OCI-LY3 (cell line): ENCODE results near the gene ABCD4.

Source experiments
- H2AFZ ChIP-seq: fragments of 200-600, 300-600 bp; shearing (Covaris generic); 2 replicates; pipeline ENCODE4 v1.6.0; 2014; ENCODE audit warnings: antibody characterized with exemption, low read depth, low read length
- H3K27ac ChIP-seq: fragments of 200-600, 300-600 bp; sonication (generic); 2 replicates; pipeline ENCODE4 v1.5.1; 2014; ENCODE audit warnings: mild to moderate bottlenecking, low read length, moderate library complexity, mixed read lengths
- H3K27me3 ChIP-seq: fragments of 200-600, 300-600 bp; sonication (generic); 2 replicates; pipeline ENCODE4 v1.6.1; 2014; ENCODE audit warnings: low read depth, low read length, mixed read lengths
- H3K36me3 ChIP-seq: fragments of 200-600, 300-600 bp; sonication (generic); replicated peaks from 2 replicates; pipeline ENCODE3; 2014; ENCODE audit warnings: low read depth, low read length, mixed read lengths
- H3K4me1 ChIP-seq: fragments of 300-600, 200-600 bp; sonication (generic); 2 replicates; pipeline ENCODE4 v1.6.1; 2014; ENCODE audit warnings: low read length, mixed read lengths
- H3K4me2 ChIP-seq: fragments of 200-600, 300-600 bp; sonication (generic); 2 replicates; pipeline ENCODE4 v1.6.1; 2014; ENCODE audit warnings: low read length, mixed read lengths
- H3K4me3 ChIP-seq: fragments of 300-600, 200-600 bp; sonication (generic); 2 replicates; pipeline ENCODE4 v1.5.1; 2014; ENCODE audit warnings: antibody characterized with exemption, mild to moderate bottlenecking, low read length, moderate library complexity
- H3K79me2 ChIP-seq: fragments of 300-600, 200-600 bp; shearing (Covaris generic); 2 replicates; pipeline ENCODE4 v1.6.1; 2014; ENCODE audit warnings: mild to moderate bottlenecking, low read length, mixed read lengths
- H3K9ac ChIP-seq: fragments of 300-600, 200-600 bp; shearing (Covaris generic); 2 replicates; pipeline ENCODE4 v1.6.0; 2014; ENCODE audit warnings: mild to moderate bottlenecking, low read length, moderate library complexity
- H3K9me3 ChIP-seq: fragments of 200-600, 300-600 bp; shearing (Covaris generic); 2 replicates; pipeline ENCODE4 v1.6.1; 2014; ENCODE audit warnings: low read length, mixed read lengths; ENCODE audit not compliant: insufficient read depth
- H4K20me1 ChIP-seq: fragments of 200-600, 300-600 bp; sonication (generic); 2 replicates; pipeline ENCODE4 v1.6.1; 2016; ENCODE audit warnings: low read length, mixed read lengths; ENCODE audit not compliant: insufficient read depth
- EZH2phosphoT487 ChIP-seq: fragments of 200-600 bp; shearing (Covaris generic); IDR thresholded peaks from 2 replicates; pipeline ENCODE4 v1.6.1; 2018; ENCODE audit warnings: antibody characterized with exemption, mixed run types, low read depth
- TF ChIP-seq, protein P1 (sequence below): fragments of 200-600, 300-600 bp; sonication (generic); IDR thresholded peaks from 2 replicates; pipeline ENCODE4 v1.5.1; 2014; ENCODE audit warnings: antibody characterized with exemption, low read length, low read depth

ABCD4 gene

DNA sequence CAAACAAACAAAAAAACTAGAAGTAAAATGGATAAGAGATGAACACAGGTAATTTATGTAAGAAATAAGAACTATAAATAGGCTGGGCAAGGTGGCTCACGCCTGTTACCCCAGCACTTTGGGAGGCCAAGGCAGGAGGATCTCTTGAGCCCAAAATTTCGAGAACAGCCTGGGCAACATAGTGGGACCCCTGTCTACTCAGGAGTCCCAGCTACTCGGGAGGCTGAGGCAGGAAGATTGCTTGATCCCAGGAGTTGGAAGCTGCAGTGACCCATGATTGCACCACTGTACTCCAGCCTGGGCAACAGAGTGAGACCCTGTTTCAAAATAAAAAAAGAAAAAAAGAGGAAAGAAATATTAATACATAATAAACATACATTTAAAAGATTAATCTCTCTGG lies 22.7 kb upstream of the ABCD4 start:
- no peak overlapping the region for H3K27ac ChIP-seq
- no peak overlapping the region for H3K9ac ChIP-seq
- H3K9me3 ChIP-seq = no peaks in the 10 kb centered on the region

DNA sequence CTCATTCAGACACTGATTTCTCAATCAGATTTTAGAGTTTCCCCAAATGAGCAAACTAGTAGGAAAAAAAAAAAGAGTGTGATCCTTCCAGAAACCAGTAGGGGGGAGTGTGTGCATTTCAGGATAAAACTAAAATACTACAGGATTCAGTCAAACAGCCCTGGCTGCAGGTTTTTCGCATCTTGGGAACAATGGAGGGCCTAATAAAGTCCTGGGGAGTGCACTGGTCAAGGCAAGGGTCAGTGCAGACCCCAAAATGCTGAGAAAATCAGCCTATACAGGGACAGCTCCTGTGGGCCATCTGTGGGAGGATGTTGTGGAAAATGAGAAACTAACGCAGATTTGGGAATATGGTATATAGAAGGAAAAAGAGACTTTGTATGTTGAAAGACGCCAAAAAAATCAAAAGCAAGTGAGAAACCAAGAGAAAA lies 22.2 kb upstream of the ABCD4 start:
- Histone ChIP-seq H3K4me2 (peak overlapping the region; percentile 31; the same call in 1 of the 2 replicates), H3K27me3 (peaks cover 11% of the 10 kb centered on the region), H3K36me3 (no peaks in the 10 kb centered on the region), H3K4me1 (no peaks in the 10 kb centered on the region), H3K9ac (no peak overlapping the region), H3K79me2 (no peaks in the 10 kb centered on the region), H3K9me3 (no peaks in the 10 kb centered on the region), H2AFZ (no peak overlapping the region), H4K20me1 (no peaks in the 10 kb centered on the region), H3K4me3 (no peak overlapping the region), H3K27ac (no peak overlapping the region)
- TF ChIP-seq, protein P1, sequence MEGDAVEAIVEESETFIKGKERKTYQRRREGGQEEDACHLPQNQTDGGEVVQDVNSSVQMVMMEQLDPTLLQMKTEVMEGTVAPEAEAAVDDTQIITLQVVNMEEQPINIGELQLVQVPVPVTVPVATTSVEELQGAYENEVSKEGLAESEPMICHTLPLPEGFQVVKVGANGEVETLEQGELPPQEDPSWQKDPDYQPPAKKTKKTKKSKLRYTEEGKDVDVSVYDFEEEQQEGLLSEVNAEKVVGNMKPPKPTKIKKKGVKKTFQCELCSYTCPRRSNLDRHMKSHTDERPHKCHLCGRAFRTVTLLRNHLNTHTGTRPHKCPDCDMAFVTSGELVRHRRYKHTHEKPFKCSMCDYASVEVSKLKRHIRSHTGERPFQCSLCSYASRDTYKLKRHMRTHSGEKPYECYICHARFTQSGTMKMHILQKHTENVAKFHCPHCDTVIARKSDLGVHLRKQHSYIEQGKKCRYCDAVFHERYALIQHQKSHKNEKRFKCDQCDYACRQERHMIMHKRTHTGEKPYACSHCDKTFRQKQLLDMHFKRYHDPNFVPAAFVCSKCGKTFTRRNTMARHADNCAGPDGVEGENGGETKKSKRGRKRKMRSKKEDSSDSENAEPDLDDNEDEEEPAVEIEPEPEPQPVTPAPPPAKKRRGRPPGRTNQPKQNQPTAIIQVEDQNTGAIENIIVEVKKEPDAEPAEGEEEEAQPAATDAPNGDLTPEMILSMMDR = peak; percentile 67
- no peak for TF ChIP-seq EZH2phosphoT487

More for the DNA sequence above, 22.7 kb upstream of the ABCD4 start:
- Histone ChIP-seq H4K20me1 (no peaks in the 10 kb centered on the region), H3K4me2 (no peak overlapping the region), H3K4me1 (no peaks in the 10 kb centered on the region), H3K4me3 (no peak overlapping the region), H3K36me3 (no peaks in the 10 kb centered on the region), H3K27me3 (peaks cover 11% of the 10 kb centered on the region), H3K79me2 (no peaks in the 10 kb centered on the region), H2AFZ (no peak overlapping the region)
- no peak for TF ChIP-seq EZH2phosphoT487
- TF ChIP-seq, protein P1 = no peak

DNA sequence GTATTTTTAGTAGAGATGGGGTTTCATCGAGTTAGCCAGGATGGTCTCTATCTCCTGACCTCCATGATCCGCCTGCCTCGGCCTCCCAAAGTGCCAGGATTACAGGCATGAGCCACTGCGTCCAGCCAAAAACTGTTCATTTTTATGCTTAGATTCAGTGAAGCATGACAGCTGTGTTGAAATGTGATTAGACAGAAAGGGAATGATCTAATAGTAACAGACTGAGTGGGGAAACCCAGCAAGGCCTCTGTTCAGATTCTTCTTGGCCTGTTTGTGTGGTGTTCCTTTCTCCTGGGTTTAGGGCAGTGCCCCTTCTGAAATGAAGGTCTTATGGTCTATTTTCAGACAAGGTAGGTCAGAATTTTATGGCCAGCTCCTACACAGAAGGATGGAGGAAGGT lies 11.8 kb upstream of the ABCD4 start:
- Histone ChIP-seq H3K36me3 (no peaks in the 10 kb centered on the region), H3K4me2 (no peak overlapping the region), H3K27ac (no peak overlapping the region), H3K9me3 (no peaks in the 10 kb centered on the region), H4K20me1 (no peaks in the 10 kb centered on the region), H3K27me3 (no peaks in the 10 kb centered on the region), H3K79me2 (no peaks in the 10 kb centered on the region), H2AFZ (no peak overlapping the region), H3K4me3 (no peak overlapping the region), H3K4me1 (no peaks in the 10 kb centered on the region), H3K9ac (no peak overlapping the region)
- TF ChIP-seq EZH2phosphoT487 = no peak
- TF ChIP-seq, protein P1 = no peak

DNA sequence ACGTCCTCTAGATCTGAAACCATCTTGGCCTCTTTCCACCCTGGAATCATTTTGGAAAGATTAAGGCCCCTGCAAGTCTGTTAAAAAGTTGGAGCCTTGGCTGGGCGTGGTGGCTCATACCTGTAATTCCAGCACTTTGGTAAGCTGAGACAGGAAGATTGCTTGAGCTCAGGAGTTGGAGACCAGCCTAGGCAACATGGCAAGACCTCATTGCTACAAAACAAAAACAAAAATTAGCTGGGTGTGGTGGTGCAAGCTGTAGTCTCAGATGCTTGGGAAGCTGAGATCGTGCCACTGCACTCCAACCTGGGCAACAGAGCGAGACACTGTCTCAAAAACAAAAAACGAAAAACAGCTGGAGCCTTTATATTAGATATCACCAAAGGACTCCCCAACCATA lies 10.9 kb upstream of the ABCD4 start:
- Histone ChIP-seq H3K4me3 (no peak overlapping the region), H3K36me3 (no peaks in the 10 kb centered on the region), H3K4me2 (no peak overlapping the region), H3K9me3 (no peaks in the 10 kb centered on the region), H4K20me1 (no peaks in the 10 kb centered on the region), H3K9ac (no peak overlapping the region), H2AFZ (no peak overlapping the region), H3K27me3 (no peaks in the 10 kb centered on the region), H3K4me1 (no peaks in the 10 kb centered on the region), H3K79me2 (no peaks in the 10 kb centered on the region), H3K27ac (no peak overlapping the region)
- TF ChIP-seq EZH2phosphoT487 = no peak
- TF ChIP-seq, protein P1 = no peak
